CD4-positive, alpha-beta T cell treated with Interferon alpha-2 for 1 hour (primary cell): ENCODE measurements around the gene IFNB1.

Experiments used
- DNase-seq, 2 donors: peaks; one replicate each; pipeline ENCODE4 v3.0.0-alpha.2; 2020 to 2022

Gene IFNB1

DNA sequence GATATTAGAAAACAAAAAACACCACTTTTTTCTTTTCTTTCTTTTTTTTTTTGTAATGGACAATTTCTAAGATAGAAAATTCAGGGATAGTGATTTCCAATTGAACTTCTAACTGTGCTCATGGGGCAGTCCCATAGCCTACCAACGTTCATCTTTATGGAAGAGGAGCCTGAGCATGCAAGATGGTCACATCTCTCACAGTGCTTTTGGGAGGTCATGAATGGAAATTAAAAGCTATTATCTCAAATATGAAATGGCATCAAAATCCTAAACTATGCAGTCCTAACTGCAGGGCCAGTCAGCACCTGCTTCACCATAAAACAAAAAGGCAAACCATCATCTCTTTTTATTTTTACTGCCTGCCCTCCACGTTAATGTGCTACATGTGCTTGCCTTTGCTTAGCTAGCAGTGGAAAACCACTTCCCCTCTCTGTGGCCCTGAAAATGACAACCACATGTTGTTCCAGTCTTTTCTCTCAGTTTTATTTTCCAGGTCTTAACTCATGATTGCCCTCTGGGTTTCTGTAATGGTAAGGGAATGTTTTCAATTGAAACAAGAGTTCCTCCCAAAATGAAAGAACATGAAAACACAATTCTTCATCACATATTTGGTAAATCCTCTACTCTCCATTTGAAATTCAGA is 16.7 kb downstream of the IFNB1 start:
- DNase-seq: peak in 1 of 2 donors; percentile 13

DNA sequence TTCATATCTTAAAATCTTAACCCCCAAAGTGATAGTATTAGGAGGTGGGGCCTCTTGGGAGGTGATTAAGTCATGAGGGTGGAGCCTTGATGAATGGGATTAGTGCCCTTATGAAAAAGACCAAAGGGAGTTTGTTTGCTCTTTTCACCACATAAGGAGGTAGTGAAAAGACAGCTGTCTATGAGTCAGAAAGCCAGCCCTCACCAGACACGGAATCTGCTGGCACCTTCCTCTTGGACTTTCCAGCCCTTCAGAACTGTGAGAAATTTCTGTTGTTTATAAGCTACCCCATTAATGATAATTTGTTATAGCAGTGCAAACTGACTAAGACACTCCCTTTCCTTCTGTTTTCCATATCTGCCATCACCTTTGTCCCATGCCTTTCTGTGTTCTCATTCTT is 20.8 kb downstream of the IFNB1 start:
- DNase-seq: no peak

DNA sequence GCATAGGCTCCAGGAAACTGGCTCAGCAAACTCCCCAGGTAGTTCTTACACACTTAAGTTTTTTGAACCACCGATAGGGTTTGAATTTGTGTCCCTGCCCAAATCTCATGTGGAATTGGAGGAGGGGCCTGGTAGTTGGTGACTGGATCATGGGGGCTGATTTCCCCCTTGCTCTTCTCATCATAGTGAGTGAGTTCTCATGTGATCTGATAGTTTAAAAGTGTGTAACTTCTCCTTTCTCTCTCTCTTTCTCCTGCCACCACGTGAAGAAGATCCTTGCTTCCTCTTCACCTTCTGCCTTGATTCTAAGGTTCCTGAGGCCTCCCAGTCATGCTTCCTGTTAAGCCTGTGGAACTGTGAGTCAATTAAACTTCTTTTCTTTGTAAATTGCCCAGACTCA is 23.9 kb downstream of the IFNB1 start:
- DNase-seq: no peak

DNA sequence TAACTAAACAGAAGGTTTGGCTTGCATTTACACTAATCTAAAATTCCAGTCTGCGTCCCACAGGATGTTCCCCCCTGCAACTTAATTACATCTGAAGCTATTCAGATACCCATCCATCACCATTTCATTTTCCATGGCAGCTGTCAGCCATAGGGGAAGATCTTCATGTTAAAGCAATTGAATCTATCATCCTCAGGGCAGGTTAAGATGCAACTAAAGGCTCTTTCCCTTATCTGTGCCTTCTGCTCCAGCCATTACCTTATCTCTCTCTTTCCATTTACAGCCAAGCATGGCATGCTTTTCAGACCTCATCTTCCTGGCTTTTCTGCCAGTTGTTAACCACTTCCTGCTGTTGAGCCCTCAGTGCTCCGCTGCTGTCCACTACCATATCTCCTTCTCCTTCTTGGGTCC is 30.5 kb downstream of the IFNB1 start:
- no peak for DNase-seq

DNA sequence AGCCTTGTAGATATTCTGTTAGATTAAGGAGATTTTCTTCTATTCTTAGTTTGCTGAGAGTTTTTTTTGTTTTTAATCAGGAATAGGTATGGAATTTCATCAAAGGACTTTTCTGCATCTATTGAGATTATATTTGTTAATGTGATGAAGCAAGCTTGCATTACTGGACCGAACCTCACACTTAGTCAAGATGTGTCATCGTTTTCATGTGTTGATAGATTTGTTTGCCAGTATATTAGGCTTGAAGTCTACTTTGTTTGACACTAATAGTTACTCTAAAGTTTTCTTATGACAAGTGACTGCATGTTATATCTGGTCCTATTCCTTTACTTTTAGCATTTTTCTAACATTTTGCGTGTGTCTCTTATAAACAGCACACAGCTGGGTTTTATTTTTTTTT is 33.9 kb downstream of the IFNB1 start:
- no peak for DNase-seq

DNA sequence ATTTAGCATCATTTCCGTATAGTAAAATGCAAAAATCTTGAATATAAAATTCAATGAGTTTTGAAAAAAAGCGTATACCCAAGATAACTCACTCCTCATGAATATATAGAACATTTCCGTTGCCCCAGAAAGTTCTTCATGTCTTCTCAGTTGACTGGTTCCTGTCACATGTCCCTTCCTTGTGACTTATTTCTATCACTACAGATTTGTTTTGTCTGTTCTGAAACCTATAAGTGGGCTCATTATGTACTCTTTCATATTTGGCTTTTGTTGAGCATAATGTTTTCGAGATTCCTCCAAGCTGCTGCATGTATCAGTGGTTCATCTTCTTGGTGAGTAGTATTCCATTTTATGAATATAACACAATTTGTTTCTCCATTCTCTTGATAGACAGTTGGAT is 35.3 kb downstream of the IFNB1 start:
- DNase-seq: no peak

DNA sequence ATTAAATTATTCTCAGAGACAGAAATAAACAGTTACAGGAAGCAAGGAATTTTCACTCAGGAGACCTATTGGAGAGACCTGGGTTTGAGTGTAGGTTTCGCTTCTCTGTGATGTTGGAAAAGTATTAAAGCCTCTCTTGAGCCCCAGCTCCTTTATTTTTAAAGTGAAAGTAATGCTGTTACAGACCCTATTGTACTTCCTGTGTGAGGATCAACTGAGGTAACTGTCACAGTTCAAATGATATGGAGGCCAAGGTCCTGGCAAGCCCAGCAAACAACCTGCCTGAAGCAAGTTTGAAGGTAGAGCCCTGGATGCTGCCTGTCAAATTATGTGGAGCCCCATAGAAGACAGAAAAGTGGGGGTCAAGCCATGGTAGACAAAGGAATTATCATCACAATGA is 38.4 kb downstream of the IFNB1 start:
- DNase-seq: no peak

DNA sequence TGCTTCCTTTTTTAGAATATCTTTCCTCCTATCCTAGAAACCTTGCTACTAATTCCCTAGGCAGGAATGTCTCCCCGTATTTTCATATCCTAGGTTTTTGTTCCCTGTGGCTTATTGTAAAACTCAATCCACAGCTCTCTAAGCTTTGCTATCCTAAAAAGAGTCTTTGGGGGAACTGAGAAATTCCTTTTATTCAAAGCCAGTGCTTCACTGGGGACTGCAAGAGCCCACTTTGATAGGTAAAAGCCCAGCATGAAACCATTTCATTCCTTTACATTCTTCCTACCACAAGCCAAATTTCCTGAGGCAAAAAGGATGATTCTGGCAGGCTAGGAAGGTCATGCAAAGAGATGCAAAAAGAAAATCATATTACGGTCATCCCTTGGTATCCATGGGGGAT is 40.5 kb downstream of the IFNB1 start:
- DNase-seq: no peak

DNA sequence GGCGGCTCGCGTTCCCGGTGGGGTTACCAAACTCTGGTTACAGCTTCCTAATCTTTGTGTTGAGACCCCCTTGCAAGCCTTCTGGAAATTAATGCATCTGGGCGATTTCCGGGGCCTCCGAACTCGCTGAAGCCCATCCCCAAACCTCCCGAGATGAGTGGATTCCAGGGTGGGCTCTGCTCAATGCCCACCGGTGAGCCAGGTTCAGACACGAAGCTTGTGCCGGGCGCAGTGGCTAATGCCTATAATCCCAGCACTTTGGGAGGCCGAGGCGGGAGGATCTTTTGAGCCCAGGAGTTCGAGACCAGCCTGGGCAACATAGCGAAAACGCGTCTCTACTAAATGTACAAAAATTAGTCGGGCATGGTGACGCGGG is 45.9 kb downstream of the IFNB1 start:
- no peak for DNase-seq

DNA sequence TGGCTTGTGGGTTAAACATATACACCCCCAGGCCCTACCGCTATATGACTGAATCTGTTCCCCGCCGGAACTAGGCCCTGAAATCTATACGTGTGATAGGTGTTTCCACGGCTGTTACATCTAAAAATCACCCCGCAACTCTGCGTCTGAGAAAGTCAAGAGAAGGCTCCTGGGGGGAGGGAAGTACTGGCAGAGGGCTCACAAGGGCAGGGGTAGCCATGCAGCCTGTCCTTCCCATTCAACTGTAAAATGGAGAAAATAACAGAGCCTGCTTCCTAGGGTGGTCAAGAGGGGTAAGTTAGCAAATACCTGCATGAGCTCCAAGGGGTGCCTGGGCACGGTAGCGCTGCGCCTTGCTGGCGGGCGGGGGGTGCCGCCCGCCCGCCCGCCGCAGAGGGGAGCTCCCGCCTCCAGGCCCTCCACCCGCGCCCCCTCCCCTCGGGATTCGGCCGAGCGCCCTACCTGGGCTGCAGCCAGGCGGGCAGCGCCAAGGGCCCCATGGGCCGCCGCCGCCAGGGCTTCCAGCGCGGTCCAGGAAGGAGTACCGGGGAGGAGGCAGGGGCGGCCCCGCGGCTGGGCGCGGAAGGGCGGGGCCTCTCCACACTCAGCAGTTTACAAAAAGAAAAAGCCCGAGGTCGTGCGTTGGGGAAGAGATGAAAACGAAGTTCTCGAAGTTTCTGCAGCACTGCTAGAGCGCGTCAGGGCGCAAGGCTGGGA is 46.5 kb downstream of the IFNB1 start, which contains the start of gene HACD4:
Gene HACD4, minus strand, starts transcription at position 550 of the 717 bp plus-strand sequence. Its CDS starts 50 bp downstream, at position 500.
- peak; percentile 59 to 76 for DNase-seq

DNA sequence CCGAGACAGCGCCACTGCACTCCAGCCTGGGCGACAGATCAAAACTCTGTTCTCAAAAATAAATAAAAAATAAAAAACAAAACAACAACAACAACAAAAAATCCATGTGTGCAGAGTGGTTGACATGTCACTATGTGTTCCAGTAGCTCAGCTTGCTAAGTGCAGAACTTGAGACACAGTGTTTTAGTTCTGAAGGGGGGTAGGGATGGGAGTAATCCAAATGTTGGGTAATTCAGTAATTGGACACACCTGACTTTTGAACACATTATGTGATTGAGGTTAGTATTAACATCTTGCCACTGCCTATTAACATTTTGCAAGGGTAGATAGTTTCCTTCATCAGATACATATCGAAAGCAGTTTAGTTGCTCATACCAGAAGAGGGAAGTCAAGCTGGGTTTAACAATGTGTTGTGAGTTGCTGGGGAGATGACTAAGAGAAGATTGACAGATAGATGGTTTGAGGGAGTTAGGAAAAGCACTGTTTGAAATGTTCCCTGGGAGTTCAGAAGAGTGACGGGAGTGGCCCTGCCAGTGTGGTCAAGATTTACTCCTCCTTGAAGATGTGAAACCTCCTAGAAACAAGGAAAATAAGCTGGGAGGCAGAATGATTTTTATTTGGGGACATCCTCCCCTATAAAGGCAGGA is 47.2 kb downstream of the IFNB1 start:
- peak; percentile 4 to 50 for DNase-seq

DNA sequence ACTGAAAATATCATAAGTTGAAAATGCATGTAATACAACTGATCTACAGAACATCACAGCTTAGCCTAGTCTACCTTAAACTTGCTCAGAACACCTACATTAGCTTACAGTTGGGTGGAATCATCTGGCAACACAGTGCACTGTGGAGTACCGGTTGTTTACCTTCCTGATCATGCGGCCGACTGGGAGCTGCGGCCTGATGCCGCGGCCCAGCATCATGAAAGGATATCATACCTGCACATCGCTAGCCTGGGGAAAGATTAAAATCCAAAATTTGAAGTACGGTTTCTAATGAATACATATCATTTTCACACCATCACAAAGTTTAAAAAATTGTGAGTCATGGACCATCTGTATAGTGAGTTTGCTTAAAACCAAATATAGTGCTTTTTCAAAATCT is 48.1 kb downstream of the IFNB1 start:
- no peak for DNase-seq

DNA sequence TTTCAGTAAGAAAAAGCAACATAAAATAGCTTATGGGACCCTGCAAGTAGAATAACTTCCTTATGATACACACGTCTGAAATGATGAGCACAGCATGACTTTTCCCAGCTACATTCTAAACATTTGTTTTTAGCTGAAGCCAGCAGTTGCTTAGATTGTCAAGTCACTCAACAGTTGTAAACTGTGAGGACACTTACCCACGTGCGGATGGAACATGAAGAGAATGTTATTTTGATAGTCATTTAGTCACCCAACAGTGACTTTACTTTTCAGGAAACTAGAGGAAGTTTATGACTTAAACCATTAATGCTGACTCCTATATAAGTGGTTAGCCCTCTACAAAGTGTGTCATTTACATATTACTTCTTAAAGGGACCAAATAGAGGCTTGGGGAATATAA is 49.3 kb downstream of the IFNB1 start:
- no peak for DNase-seq

DNA sequence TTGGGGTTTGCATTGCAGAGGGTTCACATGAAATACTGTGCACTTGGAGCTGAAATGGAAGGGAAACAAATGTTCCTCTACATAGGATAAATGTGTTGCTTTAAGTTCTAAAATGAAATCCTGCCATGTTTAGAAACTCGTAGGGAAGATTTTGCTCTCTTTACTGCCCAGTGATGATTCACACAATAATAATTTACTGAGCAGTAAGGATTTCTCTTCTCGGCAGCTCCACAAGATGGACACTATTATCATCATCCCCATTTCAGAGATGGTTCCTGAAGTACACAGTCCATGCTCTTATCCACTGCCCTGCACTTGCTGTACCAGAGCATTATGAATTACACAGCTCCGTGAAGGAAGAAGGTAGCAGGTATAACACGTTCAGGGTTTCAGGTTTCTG is 50.4 kb downstream of the IFNB1 start:
- DNase-seq: no peak
